Activated CD8-positive, alpha-beta memory T cell treated with anti-CD3 and anti-CD28 coated beads, Interleukin-2, amount 50 U/mL, for 48 hours (primary cell): ENCODE results near the gene ZBTB46.
"Not testable (repeated sequence)": the region's sequence is repeated elsewhere in the genome, so short reads cannot be mapped to it uniquely, and the experiment has no call there.

Experiments used
- DNase-seq: peaks from one replicate; pipeline ENCODE4 v3.0.0-alpha.2; 2020

The ZBTB46 gene

DNA sequence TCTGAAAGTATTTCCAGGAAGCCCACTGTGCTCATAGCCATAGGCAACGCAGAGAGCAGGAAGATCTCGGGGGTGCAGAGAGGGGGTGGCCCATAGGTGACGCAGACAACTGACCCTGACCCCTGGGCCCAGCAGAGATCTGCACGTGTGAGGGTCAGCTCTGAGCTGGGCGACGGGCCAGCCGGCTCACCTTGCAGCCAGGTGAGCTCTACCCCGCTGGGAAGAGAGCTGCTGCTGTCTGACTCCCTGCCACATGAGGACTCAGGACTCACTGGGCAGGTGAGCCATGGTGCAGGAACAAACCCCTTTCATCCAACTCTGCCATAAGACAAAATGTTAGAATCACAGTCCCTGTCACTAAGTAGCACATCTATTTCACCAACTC lies 19.6 kb downstream of the ZBTB46 start:
- DNase-seq: no peak

DNA sequence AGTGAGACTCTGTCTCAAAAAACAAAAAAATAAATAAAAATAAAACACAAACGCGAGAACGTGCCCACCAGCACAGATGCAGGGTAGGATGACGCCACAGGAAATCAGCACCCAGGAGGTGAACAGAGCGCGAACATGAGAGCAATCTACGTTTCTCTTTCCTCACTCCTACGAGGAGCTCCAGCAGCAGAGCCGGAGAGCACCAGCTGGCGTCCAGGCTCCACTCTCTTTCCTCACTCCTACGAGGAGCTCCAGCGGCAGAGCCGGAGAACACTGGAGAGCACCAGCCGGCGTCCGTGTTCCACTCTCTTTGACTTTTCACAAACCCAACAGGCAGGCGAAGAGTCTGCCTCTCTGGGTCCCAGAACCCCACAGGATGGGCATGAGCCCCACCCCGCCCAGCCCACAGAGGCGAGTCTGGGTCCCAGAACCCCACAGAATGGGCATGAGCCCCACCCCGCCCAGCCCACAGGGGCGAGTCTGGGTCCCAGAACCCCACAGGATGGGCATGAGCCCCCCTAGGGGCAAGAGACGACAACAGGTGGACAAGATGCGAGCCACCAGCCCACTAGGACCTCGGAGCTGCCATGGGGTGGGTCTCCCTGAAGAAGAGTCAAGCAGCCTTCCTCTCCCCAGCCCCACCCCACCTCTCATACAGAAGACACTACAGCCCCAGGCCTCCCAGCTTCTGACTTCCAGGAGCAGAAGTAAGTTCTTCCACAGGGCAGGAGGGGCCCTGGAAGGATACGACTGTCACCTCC lies 20.2 kb downstream of the ZBTB46 start:
- DNase-seq: no peak

DNA sequence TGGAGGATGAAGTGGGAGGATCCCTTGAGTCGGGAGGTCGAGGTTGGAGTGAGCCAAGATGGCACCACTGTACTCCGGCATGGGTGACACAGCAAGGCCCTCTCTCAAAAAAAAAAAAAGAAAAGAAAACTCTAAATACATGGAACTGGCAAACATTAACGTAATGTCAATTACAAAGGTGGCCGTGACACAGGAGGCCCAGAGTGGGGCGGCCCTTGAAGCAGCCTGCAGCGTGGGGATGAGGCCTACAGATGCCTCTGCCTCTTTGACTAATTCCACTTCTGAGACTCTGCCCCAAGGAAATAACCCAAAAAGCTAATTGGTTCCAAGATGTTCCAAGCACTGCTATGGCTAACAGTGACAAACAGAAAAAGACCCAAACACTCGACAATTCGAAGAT lies 21.2 kb downstream of the ZBTB46 start:
- no peak for DNase-seq

DNA sequence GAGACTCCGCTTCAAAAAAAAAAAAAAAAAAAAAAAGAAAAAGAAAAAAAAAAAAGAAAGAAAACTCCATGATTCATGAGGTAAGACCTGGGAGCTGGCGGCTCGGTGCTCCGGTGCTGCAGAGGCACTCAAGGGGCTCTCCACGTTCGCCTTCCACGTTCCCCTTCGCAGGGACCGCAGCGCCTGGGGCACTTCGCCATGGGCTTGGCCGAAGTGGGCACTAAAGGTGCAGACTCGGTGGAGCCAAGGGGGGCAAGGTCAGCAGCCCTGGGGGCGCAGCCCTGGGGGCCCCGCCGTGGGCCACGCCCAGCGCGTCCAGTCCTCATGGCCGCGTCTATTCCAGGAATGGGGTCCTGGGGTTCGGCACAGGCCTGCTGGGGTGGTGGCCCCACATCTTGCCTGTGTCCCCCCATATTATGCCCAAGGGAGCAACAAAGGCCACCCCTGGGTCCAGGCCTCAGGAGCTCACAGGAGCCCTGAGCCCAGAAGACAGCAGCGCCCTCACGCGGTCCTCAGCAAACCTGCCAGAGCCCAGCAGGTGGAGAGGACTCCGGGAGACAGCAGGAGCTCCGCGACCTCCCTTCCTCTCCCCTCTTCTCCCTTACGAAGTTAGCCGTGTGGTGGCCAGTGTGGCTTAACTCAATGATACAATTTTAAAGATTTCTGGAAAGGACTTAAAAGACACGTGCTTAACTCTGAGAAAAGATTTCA lies 21.9 kb downstream of the ZBTB46 start:
- no peak for DNase-seq

DNA sequence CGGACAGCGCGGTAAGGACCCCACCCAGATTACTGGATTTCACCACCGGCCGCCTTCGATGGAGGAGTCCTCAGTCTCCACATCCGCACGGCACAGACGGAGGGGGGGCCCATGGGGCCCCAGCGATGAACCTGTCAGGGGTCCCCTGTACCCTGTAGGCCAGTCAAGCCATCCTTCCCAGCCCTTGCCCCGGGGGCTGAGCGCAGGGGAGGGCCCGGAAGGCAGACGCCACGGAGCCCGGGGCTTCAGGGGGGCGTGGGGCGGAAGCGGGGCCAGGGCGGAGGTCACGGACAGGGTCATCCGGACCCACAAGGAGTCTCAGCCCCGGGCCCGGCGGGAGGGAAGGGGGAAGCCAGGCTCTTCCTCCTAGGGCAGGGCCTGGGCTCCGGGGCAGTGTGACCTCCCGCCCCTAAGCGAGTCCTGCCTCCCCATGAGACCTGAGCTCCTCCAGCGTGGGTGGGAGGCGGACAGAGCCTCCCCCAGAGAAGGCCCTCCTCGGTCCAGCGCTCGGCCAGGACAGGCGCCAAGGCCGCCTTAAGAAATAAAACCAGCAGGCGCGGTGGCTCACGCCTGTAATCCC lies 22.8 kb downstream of the ZBTB46 start:
- DNase-seq: no peak

DNA sequence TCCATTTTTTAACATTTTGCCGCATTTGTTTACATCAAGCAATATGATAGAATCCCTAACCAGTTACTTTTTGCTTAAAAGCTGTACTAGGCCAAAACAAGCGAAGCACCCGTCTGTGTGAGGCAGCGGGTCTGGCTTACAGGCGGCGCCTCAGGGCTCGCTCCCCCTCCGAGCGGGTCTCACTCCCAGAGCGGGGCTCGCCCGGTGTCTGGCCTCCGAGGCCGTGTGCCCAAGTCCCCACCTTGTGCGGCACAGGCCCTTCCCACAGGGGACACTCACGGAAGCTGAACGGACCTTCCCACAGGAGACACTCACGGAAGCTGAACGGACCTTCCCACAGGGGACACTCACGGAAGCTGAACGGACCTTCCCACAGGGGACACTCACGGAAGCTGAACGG lies 23.4 kb downstream of the ZBTB46 start:
- no peak for DNase-seq

DNA sequence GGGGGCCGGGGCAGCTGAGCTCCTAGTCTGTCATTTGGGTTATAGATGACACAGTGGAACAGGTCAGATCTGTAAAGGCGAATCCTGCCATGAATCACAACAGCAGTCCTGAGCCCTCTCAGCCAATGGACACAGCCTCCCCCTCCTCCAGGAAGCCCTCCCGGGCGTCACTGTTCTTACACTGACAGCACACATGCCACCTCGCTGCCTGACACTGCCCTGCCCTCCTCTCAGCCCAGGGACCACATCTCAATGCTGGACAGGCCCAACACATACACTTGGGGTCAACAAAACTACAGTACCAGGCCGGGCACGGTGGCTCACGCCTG lies 26.8 kb downstream of the ZBTB46 start:
- no peak for DNase-seq

DNA sequence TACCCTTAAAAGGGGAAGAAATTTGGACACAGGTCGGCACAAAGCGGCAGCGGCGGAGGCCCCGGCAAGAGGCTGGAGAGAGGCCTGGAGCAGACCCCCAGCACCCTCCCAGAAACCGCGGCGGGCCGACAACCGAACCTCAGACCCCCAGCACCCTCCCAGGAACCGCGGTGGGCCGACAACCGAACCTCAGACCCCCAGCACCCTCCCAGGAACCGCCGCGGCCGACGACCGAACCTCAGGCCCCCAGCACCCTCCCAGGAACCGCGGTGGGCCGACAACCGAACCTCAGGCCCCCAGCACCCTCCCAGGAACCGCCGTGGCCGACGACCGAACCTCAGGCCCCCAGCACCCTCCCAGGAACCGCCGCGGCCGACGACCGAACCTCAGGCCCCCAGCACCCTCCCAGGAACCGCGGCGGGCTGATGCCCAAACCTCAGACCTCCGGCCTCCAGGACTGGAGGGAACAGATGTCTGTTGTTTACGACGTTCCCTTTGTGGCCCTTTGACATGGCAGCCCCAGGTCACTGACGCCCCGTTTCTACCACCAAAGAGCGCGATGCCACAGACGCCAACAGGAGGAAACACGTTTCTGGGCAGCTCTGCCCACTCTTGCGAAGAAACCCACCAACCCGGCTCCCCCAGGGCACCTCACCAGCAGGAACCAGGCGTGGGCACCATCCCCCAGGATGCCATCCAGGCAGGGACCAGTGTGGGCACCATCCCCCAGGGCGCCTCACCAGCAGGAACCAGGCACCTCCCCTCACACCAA lies 28.4 kb downstream of the ZBTB46 start:
- DNase-seq: no peak

DNA sequence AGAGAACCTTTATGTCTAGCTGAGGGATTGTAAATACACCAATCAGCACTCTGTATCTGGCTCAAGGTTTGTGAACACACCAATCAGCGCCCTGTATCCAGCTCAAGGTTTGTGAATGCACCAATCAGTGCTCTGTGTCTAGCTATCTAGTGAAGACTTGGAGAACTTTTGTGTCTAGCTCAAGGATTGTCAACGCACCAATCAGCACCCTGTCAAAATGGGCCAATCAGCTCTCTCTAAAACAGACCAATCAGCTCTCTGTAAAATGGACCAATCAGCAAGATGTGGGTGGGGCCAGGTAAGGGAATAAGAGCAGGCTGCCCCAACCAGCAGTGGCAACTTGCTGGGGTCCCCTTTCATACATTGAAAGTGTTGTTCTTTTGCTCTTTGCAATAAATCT lies 29.9 kb downstream of the ZBTB46 start:
- DNase-seq: not testable (repeated sequence)

DNA sequence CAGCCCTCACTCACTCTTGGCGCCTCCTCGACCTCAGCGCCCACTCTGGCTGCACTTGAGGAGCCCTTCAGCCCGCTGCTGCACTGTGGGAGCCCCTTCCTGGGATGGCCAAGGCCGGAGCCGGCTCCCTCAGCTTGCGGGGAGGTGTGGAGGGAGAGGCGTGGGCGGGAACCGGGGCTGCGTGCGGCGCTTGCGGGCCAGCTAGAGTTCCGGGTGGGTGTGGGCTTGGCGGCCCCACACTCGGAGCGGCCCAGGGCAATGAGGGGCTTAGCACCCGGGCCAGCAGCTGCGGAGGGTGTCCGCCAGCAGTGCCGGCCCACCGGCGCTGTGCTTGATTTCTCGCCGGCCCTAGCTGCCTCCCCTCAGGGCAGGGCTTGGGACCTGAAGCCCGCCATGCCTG lies 30.7 kb downstream of the ZBTB46 start:
- not testable (repeated sequence) for DNase-seq

DNA sequence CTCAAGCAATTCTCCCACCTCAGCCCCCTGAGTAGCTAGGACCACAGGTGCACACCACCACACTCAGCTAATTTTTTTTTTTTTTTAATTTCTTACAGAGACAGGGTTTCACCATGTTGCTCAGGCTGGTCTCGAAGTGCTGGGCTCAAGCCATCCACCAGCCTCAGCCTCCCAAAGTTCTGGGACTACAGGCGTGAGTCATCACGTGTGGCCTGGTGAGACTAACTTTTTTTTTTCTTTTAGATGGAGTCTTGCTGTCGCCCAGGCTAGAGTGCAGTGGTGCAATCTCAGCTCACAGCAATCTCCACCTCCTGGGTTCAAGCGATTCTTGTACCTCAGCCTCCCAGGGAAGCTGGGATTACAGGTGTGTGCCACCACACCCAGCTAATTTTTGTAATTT lies 31.9 kb downstream of the ZBTB46 start:
- not testable (repeated sequence) for DNase-seq

DNA sequence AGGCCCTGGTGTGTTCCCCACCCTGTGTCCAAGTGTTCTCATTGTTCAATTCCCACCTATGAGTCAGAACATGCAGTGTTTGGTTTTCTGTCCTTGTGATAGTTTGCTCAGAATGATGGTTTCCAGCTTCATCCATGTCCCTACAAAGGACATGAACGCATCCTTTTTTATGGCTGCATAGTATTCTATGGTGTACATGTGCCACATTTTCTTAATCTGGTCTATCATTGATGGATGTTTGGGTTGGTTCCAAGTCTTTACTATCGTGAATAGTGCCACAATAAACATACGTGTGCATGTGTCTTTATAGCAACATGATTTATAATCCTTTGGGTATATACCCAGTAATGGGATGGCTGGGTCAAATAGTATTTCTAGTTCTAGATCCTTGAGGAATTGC lies 33.9 kb downstream of the ZBTB46 start:
- DNase-seq: not testable (repeated sequence)

DNA sequence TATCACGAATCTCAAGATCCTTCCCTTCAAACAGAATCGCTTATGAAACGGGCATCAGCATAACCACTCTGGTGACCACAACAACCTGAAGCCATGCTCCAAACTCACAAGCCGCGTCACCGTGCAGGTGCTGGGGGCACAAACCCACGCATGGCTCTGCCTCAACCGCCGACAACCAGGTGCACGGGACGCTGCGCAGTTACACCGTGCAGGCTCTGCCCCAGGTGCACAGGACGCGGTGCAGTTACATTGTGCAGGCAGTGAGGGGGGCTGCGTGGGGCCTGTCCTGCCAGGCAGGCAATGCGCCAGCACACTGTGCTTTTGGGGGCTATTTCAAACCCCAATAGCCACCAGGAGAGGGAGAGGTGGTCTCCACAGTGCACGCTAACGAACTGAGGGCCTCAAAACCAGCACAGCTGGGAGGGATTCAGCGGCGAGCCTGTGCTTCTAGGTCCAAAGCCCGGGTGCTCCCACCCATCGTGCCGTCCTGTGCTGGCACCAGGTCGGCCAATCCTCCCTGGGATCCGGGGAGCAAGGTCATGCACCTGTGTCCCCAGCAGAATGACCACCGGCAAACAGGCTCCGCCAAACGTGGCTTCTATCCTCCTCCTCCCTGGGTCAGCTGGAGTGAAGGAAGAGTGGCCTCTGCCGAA lies 35.8 kb downstream of the ZBTB46 start:
- DNase-seq: no peak

DNA sequence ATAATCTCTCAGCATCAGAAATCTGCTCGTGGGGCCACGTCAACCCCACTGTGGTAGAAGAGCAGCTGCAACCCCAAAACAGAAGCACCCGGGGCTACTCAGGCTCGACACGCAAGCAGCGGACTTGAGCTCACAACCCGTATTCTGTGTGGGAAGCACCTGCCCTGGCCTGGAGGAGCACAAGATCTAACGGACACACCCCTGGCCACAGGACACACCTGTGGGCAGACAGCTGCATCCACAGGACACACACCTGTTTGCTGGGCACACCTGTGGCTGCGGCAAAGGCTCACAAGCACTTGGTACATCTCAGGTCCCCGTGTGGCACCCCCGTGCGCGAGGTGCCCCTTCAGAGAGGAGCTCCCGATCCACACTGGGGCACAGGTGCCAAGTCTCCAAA lies 36.5 kb downstream of the ZBTB46 start:
- DNase-seq: no peak

DNA sequence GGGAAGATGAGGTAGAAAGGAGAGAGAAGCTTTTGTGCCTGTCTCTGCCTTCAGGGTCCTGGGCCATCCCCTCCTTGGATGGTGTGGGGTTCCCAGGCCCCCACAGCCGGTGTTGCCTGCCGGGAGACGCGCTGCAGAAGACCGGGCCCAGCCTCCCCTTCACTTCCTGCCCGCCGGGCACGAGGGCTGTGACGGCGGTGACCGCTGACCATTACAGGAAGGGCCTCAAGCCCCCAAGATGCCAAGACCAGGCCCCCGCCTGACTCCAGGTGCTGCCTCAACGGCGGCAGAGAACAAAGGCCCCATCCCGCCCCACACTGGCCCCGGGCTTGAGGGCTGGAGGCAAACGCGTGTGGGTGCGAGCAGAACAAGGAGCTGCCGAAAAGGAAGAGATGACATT lies 38.2 kb downstream of the ZBTB46 start:
- DNase-seq: no peak

DNA sequence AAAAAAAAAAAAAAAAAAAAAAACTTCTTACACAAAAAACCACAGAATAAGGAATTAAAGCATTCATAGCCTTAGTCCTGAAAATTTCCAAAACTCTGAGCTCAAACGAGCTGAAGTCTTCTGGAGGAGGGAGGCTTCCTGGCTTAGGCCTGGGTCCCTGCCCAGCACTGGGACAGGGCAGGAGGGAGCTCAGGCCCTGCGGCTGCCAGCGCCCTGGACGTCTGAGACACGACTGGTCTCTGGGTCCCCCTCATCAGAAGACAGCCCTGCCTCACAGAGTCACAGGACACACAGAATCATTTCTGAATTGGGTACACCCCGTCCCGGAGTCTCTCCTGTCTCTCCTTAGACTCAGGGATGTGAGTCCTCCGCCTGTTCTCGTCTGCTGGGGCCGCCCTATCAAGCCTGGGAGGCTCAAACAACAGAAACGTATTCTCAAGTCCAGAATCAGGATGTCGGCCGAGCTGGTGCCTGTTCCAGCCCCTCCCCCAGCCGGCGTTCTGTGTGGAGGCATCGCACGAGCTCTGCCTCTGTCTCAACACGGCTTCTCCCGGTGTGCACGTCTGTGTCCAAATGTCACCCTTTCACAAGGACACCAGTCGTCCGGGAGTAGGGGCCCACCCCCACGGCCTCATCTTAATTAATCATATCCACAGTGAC lies 39.4 kb downstream of the ZBTB46 start:
- no peak for DNase-seq

DNA sequence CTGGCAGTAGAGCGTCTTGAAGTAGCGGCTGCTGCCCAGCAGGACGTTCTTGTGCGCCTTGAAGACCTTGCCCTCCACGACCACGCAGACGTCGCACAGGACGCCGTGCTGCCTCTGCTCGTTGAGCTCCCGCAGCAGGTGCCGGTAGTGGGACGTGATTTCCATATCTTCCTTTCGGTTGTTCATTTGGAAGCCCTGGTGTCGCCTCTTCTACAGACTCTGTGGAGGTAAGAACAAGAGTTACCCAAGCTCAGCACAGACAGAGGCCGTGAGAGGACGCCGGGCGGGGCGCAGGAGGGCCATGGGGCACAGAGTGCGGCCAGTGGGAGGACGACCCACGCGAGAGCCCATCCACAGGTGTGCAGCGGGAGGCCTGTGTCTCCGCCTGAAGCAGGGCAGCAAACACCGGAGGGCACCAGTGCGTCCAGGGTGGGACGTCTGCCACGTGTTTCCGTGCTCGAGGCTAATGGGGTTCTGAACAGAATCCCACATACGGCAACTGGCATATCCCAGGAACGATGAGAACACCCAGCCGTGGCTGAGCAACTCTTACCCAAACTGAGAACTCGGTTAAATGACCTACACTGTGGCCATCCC lies 40.4 kb downstream of the ZBTB46 start:
- DNase-seq: no peak

DNA sequence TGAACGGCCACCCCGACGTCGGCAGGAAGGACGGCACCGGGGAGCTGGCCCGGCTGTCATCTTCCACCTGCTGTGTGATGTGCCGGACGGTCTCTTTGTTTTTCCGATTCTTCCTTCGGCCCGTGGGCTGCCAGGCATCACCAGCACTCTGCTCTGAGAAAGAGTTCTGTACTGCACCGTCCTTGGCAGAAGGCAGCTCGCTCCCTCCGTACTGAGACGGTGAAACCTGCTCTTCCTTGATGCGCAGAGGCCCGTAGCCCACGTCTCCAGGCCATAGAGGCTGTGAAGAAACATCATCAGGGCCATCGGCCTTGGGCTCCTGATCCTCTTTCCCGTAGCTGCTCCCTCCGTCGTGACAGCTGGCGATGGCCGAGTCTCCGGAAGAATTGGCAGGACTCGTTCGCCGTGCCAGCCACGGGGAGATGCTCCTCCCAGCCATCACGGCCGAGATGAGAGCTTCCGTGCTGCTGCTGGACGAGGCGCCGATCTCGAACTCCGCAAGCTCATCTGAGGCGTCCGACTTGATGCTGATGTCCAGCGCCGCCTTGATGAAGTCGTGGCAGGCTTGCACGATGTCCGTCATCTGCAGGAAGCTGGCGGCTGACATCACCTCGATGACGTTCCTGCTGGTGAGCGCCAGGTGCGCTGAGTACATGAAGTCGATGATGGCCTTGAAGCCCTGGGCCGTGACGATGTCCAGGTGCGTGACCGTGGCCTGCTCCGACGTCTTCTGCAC lies 41.1 kb downstream of the ZBTB46 start:
- no peak for DNase-seq

DNA sequence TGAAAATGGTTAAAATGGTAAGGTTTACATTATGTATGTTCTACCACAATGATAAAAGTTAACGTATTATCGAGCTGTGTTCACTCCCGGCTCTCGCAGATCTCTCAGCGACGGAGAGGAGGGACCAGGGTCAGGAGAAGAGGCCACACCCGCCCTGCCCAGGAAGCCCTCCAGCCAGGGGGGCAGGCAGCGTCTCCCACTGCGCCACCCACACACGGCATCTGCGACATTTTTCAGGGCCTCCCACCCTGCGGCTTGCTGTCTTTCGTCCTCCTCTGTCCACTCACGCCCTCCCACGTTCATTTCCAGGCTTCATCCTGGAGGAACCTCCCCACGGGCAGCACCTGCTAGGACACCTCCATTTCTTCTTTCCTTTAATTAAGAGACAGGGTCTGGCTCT lies 43.3 kb downstream of the ZBTB46 start:
- DNase-seq: no peak

DNA sequence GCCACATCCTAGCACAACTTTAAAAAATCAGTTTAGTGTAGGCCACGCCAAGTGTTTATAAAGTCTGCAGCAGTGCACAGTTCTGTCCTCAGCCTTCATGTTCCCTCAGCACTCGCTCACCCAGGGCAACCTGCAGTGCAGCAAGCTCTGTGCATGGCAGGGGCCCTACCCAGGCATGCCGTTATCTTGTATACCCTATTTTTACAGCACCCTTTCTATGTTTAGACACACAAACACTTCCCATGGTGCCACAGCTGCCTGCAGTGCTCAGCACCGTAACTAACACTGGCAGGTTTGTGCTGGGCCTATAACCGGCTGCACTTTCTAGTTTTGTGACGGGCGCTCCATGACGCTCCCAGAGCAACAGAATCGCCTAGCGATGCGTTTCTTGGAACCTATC lies 43.8 kb downstream of the ZBTB46 start:
- DNase-seq: no peak

DNA sequence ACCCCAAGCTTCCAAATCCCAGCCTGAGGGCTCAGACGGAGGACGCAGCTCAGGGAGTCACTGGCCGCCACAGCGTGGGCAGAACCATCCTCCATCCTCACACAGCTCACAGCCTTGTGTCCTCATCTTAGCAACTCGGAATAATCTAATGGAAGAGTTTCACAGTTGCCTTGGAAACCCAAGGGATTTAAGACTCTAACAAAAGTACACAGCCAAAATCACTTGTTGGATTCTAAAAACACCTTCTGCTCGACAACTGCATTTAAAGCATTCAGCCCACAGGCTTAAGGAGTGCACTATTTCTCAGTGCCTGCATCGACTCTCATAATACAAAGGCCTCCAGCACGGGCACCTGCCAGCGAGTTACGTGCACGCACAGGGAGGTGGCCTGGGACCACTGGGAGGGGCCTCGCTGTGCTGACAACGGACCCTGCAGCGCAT lies 45.4 kb downstream of the ZBTB46 start:
- no peak for DNase-seq
